Neuronal stem cell (in vitro differentiated cells): ENCODE data around the gene SMYD3.

Experiments
- DNase-seq: peaks from one replicate; pipeline ENCODE4 v3.0.0-alpha.2; 2013; ENCODE audit warnings: low spot score
- H2AFZ ChIP-seq: one replicate; pipeline ENCODE4 v1.6.1; 2013; ENCODE audit warnings: mild to moderate bottlenecking, low read length, inconsistent platforms
- H2AK5ac ChIP-seq: 2 replicates; pipeline ENCODE4 v1.6.1; 2013; ENCODE audit warnings: low read depth, mild to moderate bottlenecking, inconsistent platforms, low read length, moderate library complexity, mixed read lengths
- H2BK120ac ChIP-seq: 2 replicates; pipeline ENCODE4 v1.6.1; 2013; ENCODE audit warnings: low read depth, mild to moderate bottlenecking, inconsistent platforms, low read length, moderate library complexity, mixed read lengths
- H2BK12ac ChIP-seq: one replicate; pipeline ENCODE4 v1.6.1; 2013; ENCODE audit warnings: low read length, inconsistent platforms
- H2BK15ac ChIP-seq: 2 replicates; pipeline ENCODE4 v1.6.1; 2013; ENCODE audit warnings: mild to moderate bottlenecking, low read length, inconsistent platforms, mixed read lengths
- H2BK5ac ChIP-seq: one replicate; pipeline ENCODE4 v1.6.1; 2013; ENCODE audit warnings: inconsistent platforms, mild to moderate bottlenecking, low read length, moderate library complexity
- H3K14ac ChIP-seq: one replicate; pipeline ENCODE4 v1.6.1; 2013; ENCODE audit warnings: low read length, inconsistent platforms
- H3K18ac ChIP-seq: 2 replicates; pipeline ENCODE4 v1.6.1; 2013; ENCODE audit warnings: low read length, inconsistent platforms
- H3K23ac ChIP-seq: 2 replicates; pipeline ENCODE4 v1.6.1; 2013; ENCODE audit warnings: low read depth, mild to moderate bottlenecking, mixed read lengths, low read length, inconsistent platforms; ENCODE audit not compliant: poor library complexity
- H3K27ac ChIP-seq: replicated peaks from 3 replicates; pipeline ENCODE4 v1.5.1; 2013; ENCODE audit warnings: low read length, inconsistent platforms
- H3K27me3 ChIP-seq, 3 experiments: 2 replicates each; pipeline ENCODE4 v1.6.1; 2013; ENCODE audit warnings: low read length in 3 of 3, mild to moderate bottlenecking in 2 of 3, inconsistent platforms in 1 of 3, low read depth in 1 of 3, mixed read lengths in 1 of 3, moderate library complexity in 1 of 3; ENCODE audit not compliant: control insufficient read depth in 3 of 3, insufficient read depth in 3 of 3
- H3K36me3 ChIP-seq, 2 donors: replicated peaks in 1 of 2; 2 replicates each; pipeline ENCODE4 v1.6.1; 2013; ENCODE audit warnings: low read length in 2 of 2; ENCODE audit not compliant: control insufficient read depth in 2 of 2, insufficient read depth in 2 of 2
- H3K4ac ChIP-seq: 2 replicates; pipeline ENCODE4 v1.6.1; 2013; ENCODE audit warnings: inconsistent platforms, mild to moderate bottlenecking, low read length, moderate library complexity
- H3K4me1 ChIP-seq, 2 donors: 1 replicate in 1 of 2; 2 replicates in 1 of 2; pipeline ENCODE4 v1.6.1; 2013; ENCODE audit warnings: low read length in 2 of 2, low read depth in 1 of 2; ENCODE audit not compliant: control insufficient read depth in 2 of 2, insufficient read depth in 1 of 2
- H3K4me2 ChIP-seq: one replicate; pipeline ENCODE4 v1.6.1; 2013; ENCODE audit warnings: mild to moderate bottlenecking, low read length, inconsistent platforms; ENCODE audit not compliant: insufficient read depth, poor library complexity, severe bottlenecking
- H3K4me3 ChIP-seq, 2 donors: 2 replicates each; pipeline ENCODE4 v1.5.1; 2013; ENCODE audit warnings: low read length in 2 of 2, mild to moderate bottlenecking in 2 of 2, inconsistent platforms in 1 of 2, moderate library complexity in 1 of 2
- H3K79me1 ChIP-seq: one replicate; pipeline ENCODE4 v1.6.1; 2013; ENCODE audit warnings: low read depth, mild to moderate bottlenecking, inconsistent platforms, low read length, moderate library complexity
- H3K9ac ChIP-seq: one replicate; pipeline ENCODE4 v1.6.1; 2013; ENCODE audit warnings: mild to moderate bottlenecking, low read depth, low read length, inconsistent platforms; ENCODE audit not compliant: poor library complexity
- H3K9me3 ChIP-seq, 2 donors: replicated peaks in 1 of 2; 2 replicates each; pipeline versions ENCODE3 to v1.6.1; 2013; ENCODE audit warnings: low read length in 2 of 2, mild to moderate bottlenecking in 2 of 2, inconsistent platforms in 1 of 2, low read depth in 1 of 2, mixed read lengths in 1 of 2, moderate library complexity in 1 of 2; ENCODE audit not compliant: control insufficient read depth in 2 of 2, insufficient read depth in 1 of 2
- H4K8ac ChIP-seq: one replicate; pipeline ENCODE4 v1.6.1; 2013; ENCODE audit warnings: low read depth, mild to moderate bottlenecking, inconsistent platforms, low read length, moderate library complexity
- H4K91ac ChIP-seq: one replicate; pipeline ENCODE4 v1.6.1; 2013; ENCODE audit warnings: low read length, low read depth, mild to moderate bottlenecking, inconsistent platforms; ENCODE audit not compliant: poor library complexity
- WGBS, 2 donors: extraction: QIAGEN DNeasy Blood & Tissue Kit; methylation state at CpG; one replicate each; pipeline ENCODE4 v1.1.7; 2013; ENCODE audit warnings: missing lambda C conversion rate in 2 of 2, mixed read lengths in 1 of 2; ENCODE audit not compliant: insufficient read length in 2 of 2, insufficient replicate concordance in 1 of 2; ENCODE audit errors: extremely low coverage in 2 of 2; 5-methylcytosine and 5-hydroxymethylcytosine counted together

SMYD3 gene

DNA sequence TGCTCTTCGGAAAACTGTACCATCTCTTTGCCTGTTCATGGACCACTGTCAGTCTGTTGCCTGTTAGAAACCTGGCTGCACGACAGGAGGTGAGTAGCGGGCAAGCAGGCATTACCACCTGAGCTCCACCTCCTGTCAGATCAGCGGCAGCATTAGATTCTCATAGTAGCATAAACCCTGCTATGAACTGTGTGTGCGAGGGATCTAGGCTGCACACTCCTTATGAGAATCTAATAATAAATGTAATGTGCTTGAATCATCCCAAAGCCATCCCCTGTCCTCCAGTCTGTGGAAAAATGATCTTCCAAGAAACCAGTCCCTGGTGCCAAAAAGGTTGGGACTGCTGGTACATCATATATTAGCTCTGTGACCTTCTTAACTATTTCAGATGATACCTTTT lies 110.0 kb downstream of the SMYD3 start:
- no peak overlapping the region for H2AFZ ChIP-seq
- H4K91ac ChIP-seq = no peak overlapping the region
- no peaks in the 10 kb centered on the region for H3K9me3 ChIP-seq
- H2AK5ac ChIP-seq = no peak overlapping the region
- no peak overlapping the region for H3K4ac ChIP-seq
- H3K18ac ChIP-seq = no peak overlapping the region
- WGBS, 2 donors = no CpG with 5 or more reads among the region's 5 CpGs
- no peak overlapping the region for H3K23ac ChIP-seq
- no peak overlapping the region for H3K14ac ChIP-seq
- H2BK12ac ChIP-seq = no peak overlapping the region
- DNase-seq = no peak
- H3K79me1 ChIP-seq = no peaks in the 10 kb centered on the region
- H3K4me1 ChIP-seq = peaks cover 0 to 2% of the 10 kb centered on the region in 2 donors
- H4K8ac ChIP-seq = no peak overlapping the region
- H3K4me2 ChIP-seq = no peak overlapping the region
- H2BK120ac ChIP-seq = no peak overlapping the region
- H3K27ac ChIP-seq = no peak overlapping the region
- H3K36me3 ChIP-seq = no peaks in the 10 kb centered on the region
- H3K27me3 ChIP-seq = no peaks in the 10 kb centered on the region
- H3K9ac ChIP-seq = no peak overlapping the region
- H3K4me3 ChIP-seq = no peak overlapping the region
- H2BK5ac ChIP-seq = no peak overlapping the region
- no peak overlapping the region for H2BK15ac ChIP-seq

DNA sequence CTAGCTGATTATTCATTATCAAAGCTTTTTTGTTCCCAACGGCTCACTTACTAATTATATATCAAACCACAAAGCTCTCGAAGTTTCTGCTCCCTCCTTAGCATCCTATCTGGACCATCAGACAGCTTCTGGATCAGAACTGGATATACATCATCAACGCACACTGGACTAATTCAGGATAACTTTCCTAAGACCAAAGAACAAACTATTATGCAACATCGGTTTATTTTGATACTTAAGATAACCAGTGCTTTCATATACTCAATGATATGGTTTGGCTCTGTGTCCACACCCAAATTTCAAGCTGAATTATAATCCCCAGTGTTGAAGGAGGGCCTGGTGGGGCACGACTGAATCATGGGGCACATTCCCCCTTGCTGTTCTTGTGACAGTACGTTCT lies 110.8 kb downstream of the SMYD3 start:
- Histone ChIP-seq H3K27me3 (no peaks in the 10 kb centered on the region), H3K9ac (no peak overlapping the region), H3K4me2 (no peak overlapping the region), H2AFZ (no peak overlapping the region), H4K8ac (no peak overlapping the region), H3K36me3 (no peaks in the 10 kb centered on the region), H3K4ac (no peak overlapping the region), H2BK15ac (no peak overlapping the region), H3K18ac (no peak overlapping the region), H3K4me3 (no peak overlapping the region), H2AK5ac (no peak overlapping the region), H3K4me1 (peaks cover 0 to 2% of the 10 kb centered on the region in 2 donors), H3K9me3 (peaks cover 0 to 1% of the 10 kb centered on the region in 2 donors), H2BK5ac (no peak overlapping the region), H2BK12ac (no peak overlapping the region), H3K23ac (no peak overlapping the region), H2BK120ac (no peak overlapping the region), H3K14ac (no peak overlapping the region), H3K79me1 (no peaks in the 10 kb centered on the region), H4K91ac (no peak overlapping the region), H3K27ac (no peak overlapping the region)
- DNase-seq = no peak
- no CpG with 5 or more reads among the region's 6 CpGs for WGBS, 2 donors

DNA sequence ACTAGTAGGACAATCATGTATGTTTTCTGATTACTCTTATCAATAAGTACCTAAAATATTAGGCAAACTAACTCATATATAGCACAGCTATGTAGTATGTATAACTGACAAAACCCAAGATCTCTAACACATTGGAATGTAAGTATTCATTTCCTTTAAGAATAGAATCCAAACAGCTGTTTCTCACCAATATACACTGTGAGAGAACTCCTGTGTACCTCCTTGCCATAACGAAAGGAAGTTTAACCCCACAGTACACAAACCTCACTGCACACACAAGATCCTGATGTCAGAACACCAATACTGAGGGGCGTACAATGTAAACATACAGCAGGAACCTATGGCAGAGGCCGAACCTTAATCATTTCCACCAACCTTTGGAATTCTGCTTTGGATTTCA lies 113.0 kb downstream of the SMYD3 start:
- no CpG with 5 or more reads among the region's 3 CpGs for WGBS, 2 donors
- no peak overlapping the region for H2BK5ac ChIP-seq

GRCh38 chr1:246390855-246391254 lies 116.2 kb downstream of the SMYD3 start:
- Histone ChIP-seq H3K27me3 (no peaks in the 10 kb centered on the region), H2BK15ac (no peak overlapping the region), H4K8ac (no peak overlapping the region), H3K4ac (no peak overlapping the region), H3K27ac (no peak overlapping the region), H2AFZ (no peak overlapping the region), H3K9me3 (peaks cover 2 to 7% of the 10 kb centered on the region in 2 donors), H3K4me3 (no peak overlapping the region), H2BK5ac (no peak overlapping the region), H3K4me1 (no peaks in the 10 kb centered on the region), H3K14ac (no peak overlapping the region), H3K4me2 (no peak overlapping the region), H4K91ac (no peak overlapping the region), H3K18ac (no peak overlapping the region), H2BK120ac (no peak overlapping the region), H2BK12ac (no peak overlapping the region), H3K9ac (no peak overlapping the region), H2AK5ac (no peak overlapping the region), H3K23ac (no peak overlapping the region), H3K79me1 (peaks cover 4% of the 10 kb centered on the region), H3K36me3 (no peaks in the 10 kb centered on the region)
- DNase-seq = no peak
- WGBS, 2 donors = no CpG with 5 or more reads among the region's 5 CpGs

More for the DNA sequence above, 113.0 kb downstream of the SMYD3 start:
- Histone ChIP-seq H3K79me1 (peaks cover 2% of the 10 kb centered on the region), H3K4me3 (no peak overlapping the region), H3K4ac (no peak overlapping the region), H3K4me2 (no peak overlapping the region), H3K9ac (no peak overlapping the region), H3K36me3 (no peaks in the 10 kb centered on the region), H3K4me1 (peaks cover 0 to 2% of the 10 kb centered on the region in 2 donors), H3K27me3 (no peaks in the 10 kb centered on the region), H2AFZ (no peak overlapping the region), H3K14ac (no peak overlapping the region), H3K9me3 (peaks cover 2 to 7% of the 10 kb centered on the region in 2 donors), H4K91ac (no peak overlapping the region), H2AK5ac (no peak overlapping the region), H3K23ac (no peak overlapping the region), H2BK120ac (no peak overlapping the region), H3K18ac (no peak overlapping the region), H2BK12ac (no peak overlapping the region), H2BK15ac (no peak overlapping the region), H4K8ac (no peak overlapping the region), H3K27ac (no peak overlapping the region)
- DNase-seq = no peak
